Stomach (tissue), 4 donors: Measurements from ENCODE around the gene MCF2L.

Experiments used
- EP300 ChIP-seq: sonication (generic); formaldehyde crosslinking; IDR thresholded peaks from one replicate; pipeline ENCODE4 v1.6.1; 2017; ENCODE audit warnings: antibody characterized with exemption
- POLR2A ChIP-seq, 4 donors: fragments of 450-650 bp; IDR thresholded peaks; one replicate each; pipeline ENCODE4 v1.6.1; 2016; ENCODE audit warnings: antibody characterized with exemption in 4 of 4, control low read depth in 2 of 4, mild to moderate bottlenecking in 1 of 4, moderate library complexity in 1 of 4
- TF ChIP-seq, protein P1 (sequence below), 7 experiments: fragments of 450-650 bp in 4 of 7; fragments of 200-600 bp in 3 of 7; sonication (generic) in 3 of 7; IDR thresholded peaks; one replicate each; pipeline ENCODE4 v1.5.1; 2016 to 2019; ENCODE audit warnings: antibody characterized with exemption in 7 of 7, control low read depth in 2 of 7, mild to moderate bottlenecking in 1 of 7

DNA sequence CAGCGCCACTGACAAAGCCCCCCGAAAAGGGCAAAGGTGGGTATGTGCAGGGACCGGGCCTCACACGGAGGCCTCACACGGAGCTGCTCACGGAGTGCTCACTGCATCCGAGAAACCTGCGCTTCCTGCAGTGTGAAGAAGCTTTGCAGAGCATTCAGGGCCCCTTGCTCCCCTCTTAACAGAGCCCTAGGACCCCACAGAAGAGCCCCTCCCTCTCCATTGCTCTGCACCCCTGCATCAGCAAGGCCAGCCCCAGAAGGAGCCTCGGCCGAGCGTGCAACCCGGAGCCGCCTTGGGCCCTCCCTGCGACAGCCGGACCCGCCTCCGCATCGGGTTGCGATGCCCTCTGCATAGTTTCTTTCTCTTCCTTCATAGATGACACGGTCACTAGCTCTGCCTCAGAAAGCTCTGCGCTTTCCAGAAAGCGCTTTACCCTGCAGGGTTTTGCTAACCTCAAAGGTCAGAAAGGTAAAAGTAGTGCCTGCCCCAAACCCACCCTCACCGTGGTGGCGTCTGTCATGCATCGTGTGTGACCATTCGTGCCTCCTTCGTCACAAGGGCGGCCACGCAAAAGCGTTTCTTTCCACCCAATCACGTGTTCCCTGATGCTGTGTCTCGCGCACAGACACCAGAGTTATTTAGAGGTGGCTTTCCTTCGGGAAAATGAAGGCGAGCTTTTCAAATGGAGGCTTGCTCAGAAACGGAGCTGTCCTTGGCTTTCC lies 120.8 kb downstream of the MCF2L start:
- TF ChIP-seq, protein P1, sequence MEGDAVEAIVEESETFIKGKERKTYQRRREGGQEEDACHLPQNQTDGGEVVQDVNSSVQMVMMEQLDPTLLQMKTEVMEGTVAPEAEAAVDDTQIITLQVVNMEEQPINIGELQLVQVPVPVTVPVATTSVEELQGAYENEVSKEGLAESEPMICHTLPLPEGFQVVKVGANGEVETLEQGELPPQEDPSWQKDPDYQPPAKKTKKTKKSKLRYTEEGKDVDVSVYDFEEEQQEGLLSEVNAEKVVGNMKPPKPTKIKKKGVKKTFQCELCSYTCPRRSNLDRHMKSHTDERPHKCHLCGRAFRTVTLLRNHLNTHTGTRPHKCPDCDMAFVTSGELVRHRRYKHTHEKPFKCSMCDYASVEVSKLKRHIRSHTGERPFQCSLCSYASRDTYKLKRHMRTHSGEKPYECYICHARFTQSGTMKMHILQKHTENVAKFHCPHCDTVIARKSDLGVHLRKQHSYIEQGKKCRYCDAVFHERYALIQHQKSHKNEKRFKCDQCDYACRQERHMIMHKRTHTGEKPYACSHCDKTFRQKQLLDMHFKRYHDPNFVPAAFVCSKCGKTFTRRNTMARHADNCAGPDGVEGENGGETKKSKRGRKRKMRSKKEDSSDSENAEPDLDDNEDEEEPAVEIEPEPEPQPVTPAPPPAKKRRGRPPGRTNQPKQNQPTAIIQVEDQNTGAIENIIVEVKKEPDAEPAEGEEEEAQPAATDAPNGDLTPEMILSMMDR (IDR thresholded peaks at IDR 0.05), result no peak
- TF ChIP-seq POLR2A (IDR thresholded peaks at IDR 0.05) (no peak), EP300 (no peak)
